Mucosa of descending colon (tissue), 3 donors: ENCODE measurements around the gene ZNF700. TPM values are rescaled to one million over a fixed set of nuclear protein-coding genes. Genes with fewer than 3 reads are reported as not detected.

Experiments used
- ATAC-seq: fragments of 200-7000 bp; cut with Tn5 transposase; one replicate; pipeline ENCODE4 v1.9.1; 2020; ENCODE audit warnings: mild to moderate bottlenecking, moderate library complexity
- DNase-seq, 3 donors: peaks; one replicate each; pipeline ENCODE4 v3.0.0-alpha.2; 2020
- H3K36me3 ChIP-seq: fragments of 200-600 bp; one replicate; pipeline ENCODE4 v1.8.0; 2021; ENCODE audit warnings: low read depth, mild to moderate bottlenecking
- H3K4me1 ChIP-seq: fragments of 200-600 bp; one replicate; pipeline ENCODE4 v1.8.0; 2021; ENCODE audit warnings: low read depth, mild to moderate bottlenecking
- H3K4me3 ChIP-seq: fragments of 200-600 bp; one replicate; pipeline ENCODE4 v1.8.0; 2021; ENCODE audit warnings: mild to moderate bottlenecking
- H3K9me3 ChIP-seq: fragments of 200-600 bp; one replicate; pipeline ENCODE4 v1.8.0; 2021; ENCODE audit warnings: mild to moderate bottlenecking
- intact Hi-C, 2 donors: fragments of 100-400 bp; cut with DNase I in 1 of 2; cut with micrococcal nuclease in 1 of 2; formaldehyde crosslinking; loops; one replicate each; pipeline versions ENCODE4 v1.11.0 to v1.11.1; 2022; cut with DNase I, micrococcal nuclease
- total RNA-seq, 3 donors: library from RNA; stranded (reverse); fragmentation: NEBNext Ultra II Directional in 2 of 3; extraction: Animal tissue kit (Norgen Biotek cat#: 25700) in 2 of 3; gene quantifications; one replicate each; pipeline versions ENCODE4 v1.2.1 to v1.2.4, GENCODE V29; 2021 to 2023
- TF ChIP-seq, protein P1 (sequence below): fragments of 200-600 bp; IDR thresholded peaks from one replicate; pipeline ENCODE4 v1.8.0; 2022; ENCODE audit warnings: antibody characterized with exemption, mild to moderate bottlenecking
- donor health status: DM: no; HTN: no; CAD: no; lungs with moderate emphysema.
- donor health status: DM: no; HTN: no; CAD: no.
- donor health status: DM: no; HTN: yes; CAD: no.

ZNF700 gene
- total RNA-seq, 3 donors from 2014 or later: 16.3 to 25.2 (median 17.1) TPM

DNA sequence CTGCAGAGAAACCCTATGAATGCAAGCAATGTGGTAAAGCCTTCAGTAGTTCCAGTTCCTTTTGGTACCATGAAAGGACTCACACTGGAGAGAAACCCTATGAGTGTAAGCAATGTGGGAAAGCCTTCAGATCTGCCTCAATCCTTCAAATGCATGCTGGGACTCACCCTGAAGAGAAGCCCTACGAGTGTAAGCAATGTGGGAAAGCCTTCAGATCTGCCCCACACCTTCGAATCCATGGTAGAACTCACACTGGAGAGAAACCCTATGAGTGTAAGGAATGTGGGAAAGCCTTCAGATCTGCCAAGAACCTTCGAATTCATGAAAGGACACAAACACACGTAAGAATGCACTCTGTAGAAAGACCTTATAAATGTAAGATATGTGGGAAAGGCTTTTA lies 54.6 kb downstream of the ZNF700 start:
- no peak for ATAC-seq
- TF ChIP-seq, protein P1, sequence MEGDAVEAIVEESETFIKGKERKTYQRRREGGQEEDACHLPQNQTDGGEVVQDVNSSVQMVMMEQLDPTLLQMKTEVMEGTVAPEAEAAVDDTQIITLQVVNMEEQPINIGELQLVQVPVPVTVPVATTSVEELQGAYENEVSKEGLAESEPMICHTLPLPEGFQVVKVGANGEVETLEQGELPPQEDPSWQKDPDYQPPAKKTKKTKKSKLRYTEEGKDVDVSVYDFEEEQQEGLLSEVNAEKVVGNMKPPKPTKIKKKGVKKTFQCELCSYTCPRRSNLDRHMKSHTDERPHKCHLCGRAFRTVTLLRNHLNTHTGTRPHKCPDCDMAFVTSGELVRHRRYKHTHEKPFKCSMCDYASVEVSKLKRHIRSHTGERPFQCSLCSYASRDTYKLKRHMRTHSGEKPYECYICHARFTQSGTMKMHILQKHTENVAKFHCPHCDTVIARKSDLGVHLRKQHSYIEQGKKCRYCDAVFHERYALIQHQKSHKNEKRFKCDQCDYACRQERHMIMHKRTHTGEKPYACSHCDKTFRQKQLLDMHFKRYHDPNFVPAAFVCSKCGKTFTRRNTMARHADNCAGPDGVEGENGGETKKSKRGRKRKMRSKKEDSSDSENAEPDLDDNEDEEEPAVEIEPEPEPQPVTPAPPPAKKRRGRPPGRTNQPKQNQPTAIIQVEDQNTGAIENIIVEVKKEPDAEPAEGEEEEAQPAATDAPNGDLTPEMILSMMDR: no peak
- no peak overlapping the region for H3K4me3 ChIP-seq
- peaks cover 6% of the 10 kb centered on the region for H3K36me3 ChIP-seq
- intact Hi-C loops: no loop called here
- H3K4me1 ChIP-seq: no peaks in the 10 kb centered on the region
- peaks cover 82% of the 10 kb centered on the region for H3K9me3 ChIP-seq
- DNase-seq: no peak

DNA sequence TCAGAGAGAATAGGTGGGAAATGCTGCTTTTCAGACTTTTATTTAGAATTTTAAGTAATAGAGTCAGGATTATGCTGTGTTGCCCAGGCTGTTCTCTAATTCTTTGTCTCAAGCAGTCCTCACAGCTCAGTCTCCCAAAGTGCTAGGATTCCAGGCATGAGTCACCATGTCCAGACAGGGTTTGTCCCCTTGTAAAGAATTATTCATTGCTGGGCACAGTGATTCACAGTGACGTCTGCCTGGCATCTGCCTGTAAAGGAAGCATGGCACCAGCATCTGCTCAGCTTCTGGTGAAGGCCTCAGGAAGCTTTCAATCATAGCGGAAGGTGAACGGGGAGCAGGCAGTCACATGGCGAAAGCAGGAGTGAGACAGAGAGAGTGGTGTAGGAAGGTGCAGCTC lies 57.6 kb downstream of the ZNF700 start:
- H3K9me3 ChIP-seq: peaks cover 54% of the 10 kb centered on the region
- intact Hi-C loops: no loop called here
- no peak for DNase-seq
- H3K4me1 ChIP-seq: no peaks in the 10 kb centered on the region
- TF ChIP-seq, protein P1: no peak
- peak; percentile 17 for ATAC-seq
- H3K36me3 ChIP-seq: peaks cover 6% of the 10 kb centered on the region
- no peak overlapping the region for H3K4me3 ChIP-seq

DNA sequence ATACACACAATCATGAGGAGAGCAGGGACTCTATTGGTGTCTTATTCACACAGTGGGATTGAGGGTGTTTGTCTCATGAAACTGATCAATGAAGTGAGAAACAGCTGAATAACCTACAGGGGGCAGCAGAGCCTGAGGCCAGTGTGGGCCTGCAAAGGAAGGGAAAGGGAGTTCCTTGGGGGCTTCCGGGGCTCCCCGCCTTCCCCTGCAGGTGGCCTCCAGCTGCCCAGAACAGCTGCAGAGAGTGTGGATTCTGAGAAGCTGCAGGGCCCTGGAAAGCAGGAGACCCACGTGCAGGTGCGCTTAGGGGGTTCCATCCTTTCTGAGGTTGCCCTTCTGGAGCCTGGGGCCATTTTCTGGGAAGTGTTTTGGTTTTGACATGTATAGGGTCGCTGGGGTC lies 60.1 kb downstream of the ZNF700 start:
- Histone ChIP-seq H3K4me3 (no peak overlapping the region), H3K4me1 (no peaks in the 10 kb centered on the region), H3K36me3 (no peaks in the 10 kb centered on the region), H3K9me3 (peaks cover 29% of the 10 kb centered on the region)
- DNase-seq (no peak), ATAC-seq (no peak)
- intact Hi-C loops: no loop called here
- TF ChIP-seq, protein P1: no peak

DNA sequence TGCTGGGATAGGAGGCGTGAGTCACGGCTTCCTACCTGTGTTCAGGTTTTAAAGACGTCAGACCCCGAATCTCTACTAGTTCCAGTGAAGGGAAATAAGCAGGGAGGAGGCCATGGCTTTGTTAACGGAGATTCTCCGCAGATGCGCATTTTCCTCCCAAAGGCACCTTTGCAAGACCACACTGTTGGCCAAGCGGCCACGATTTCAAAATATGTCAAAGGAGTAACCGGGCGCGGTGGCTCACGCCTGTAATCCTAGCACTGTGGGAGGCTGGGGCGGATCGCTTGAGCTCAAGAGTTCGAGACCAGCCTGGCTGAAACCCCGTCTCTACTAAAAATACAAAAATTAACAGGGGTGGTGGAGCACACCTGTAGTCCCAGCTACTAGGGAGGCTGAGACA lies 61.8 kb downstream of the ZNF700 start:
- ATAC-seq (no peak), DNase-seq (peak in 1 of 3 donors; percentile 28)
- H3K4me3 ChIP-seq: no peak overlapping the region
- intact Hi-C loops: no loop called here
- H3K9me3 ChIP-seq: peaks cover 12% of the 10 kb centered on the region
- H3K4me1 ChIP-seq: no peaks in the 10 kb centered on the region
- no peaks in the 10 kb centered on the region for H3K36me3 ChIP-seq
- TF ChIP-seq, protein P1: no peak

DNA sequence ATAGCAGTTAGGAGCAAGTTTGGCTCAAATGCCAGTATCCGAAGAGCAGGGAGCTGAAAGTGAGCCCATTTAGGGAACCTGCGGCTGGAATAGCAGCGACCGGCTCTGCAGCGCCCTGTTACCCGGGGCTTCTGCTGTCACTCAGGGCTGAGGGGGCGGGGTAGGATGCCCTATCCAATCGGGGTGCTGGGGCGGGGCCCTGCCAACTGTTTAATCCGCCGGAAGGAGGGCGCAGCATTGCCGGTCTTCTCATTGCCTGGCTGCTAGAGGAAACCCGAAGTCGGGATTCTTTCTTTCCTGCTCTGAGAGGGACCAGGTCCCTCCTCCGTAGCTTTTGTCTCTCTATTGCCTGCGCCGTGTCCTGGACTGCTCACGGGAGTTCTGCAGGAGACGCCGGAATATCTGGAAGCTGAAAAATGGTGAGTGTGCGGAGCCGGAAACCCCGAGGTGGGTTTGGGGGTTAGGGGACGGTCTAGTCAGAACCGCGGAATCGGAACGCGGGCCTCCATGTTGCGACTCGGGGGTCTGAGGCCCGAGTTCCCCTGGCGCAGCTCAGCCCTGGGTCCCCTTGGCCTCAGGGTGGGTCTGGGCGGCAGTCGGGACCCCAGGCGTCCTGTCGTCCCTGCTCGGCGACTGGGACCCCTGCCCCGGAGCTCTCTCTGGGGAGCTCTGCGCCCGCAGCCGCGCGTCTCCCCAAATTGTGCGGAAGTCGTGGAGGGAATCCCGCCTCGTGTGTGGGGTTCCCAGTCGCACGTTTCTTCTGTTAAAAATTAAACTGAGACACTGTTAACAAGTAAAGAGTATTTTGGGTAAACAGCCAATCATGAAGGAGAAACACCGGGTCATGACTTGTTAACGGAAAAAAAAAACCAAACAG lies 62.7 kb downstream of the ZNF700 start:
- intact Hi-C loops: loop anchor here in 1 of 2 donors (2.0 kb wide), 1 partner anchor 63 kb away; the partner anchor contains the start of gene ZNF700
- Histone ChIP-seq H3K36me3 (no peaks in the 10 kb centered on the region), H3K4me3 (peak overlapping the region; percentile 66), H3K4me1 (no peaks in the 10 kb centered on the region), H3K9me3 (peaks cover 3% of the 10 kb centered on the region)
- DNase-seq (peak; percentile 97 to 99 (median 97)), ATAC-seq (peak; percentile 99)
- TF ChIP-seq, protein P1: no peak
